CD4-positive, alpha-beta T cell (primary cell): ENCODE results near the gene ETNPPL. TPM values are rescaled to one million over a fixed set of nuclear protein-coding genes. Genes with fewer than 3 reads are reported as not detected.
A peak's percentile ranks its signal among the peaks of the same experiment; 100 is the strongest.

Experiments used
- ATAC-seq: fragments of 200-7000 bp; cut with Tn5 transposase; one replicate; pipeline ENCODE4 v1.10.0; 2022; ENCODE audit warnings: mild to moderate bottlenecking; ENCODE audit not compliant: poor library complexity
- CTCF ChIA-PET: fragments of 350-600 bp; sonication (Branson Sonifier 250); formaldehyde crosslinking; loops from one replicate; lab custom pipeline; 2021; ENCODE audit warnings: antibody characterized with exemption, inconsistent platforms; lab: Charles Lee
- POLR2A ChIA-PET: fragments of 350-600 bp; sonication (Branson Sonifier 250); formaldehyde crosslinking; loops from one replicate; lab custom pipeline; 2021; ENCODE audit warnings: antibody characterized with exemption, inconsistent platforms; lab: Charles Lee
- DNase-seq, 14 experiments: peaks; one replicate each; pipeline ENCODE4 v3.0.0-alpha.2; 2013 to 2020; ENCODE audit warnings: mixed read lengths in 2 of 14
- H3K27ac ChIP-seq, 2 donors: one replicate each; pipeline versions ENCODE4 v1.5.1 to v1.7.0; 2013; ENCODE audit warnings: low read length in 2 of 2, low read depth in 1 of 2, mild to moderate bottlenecking in 1 of 2
- H3K27me3 ChIP-seq, 2 experiments: 1 replicate in 1 of 2; 2 replicates in 1 of 2; pipeline versions ENCODE4 v1.6.1 to v1.7.0; 2013; ENCODE audit warnings: low read length in 2 of 2, control low read depth in 1 of 2, mild to moderate bottlenecking in 1 of 2, moderate library complexity in 1 of 2; ENCODE audit not compliant: insufficient read depth in 2 of 2, control insufficient read depth in 1 of 2
- H3K36me3 ChIP-seq: one replicate; pipeline ENCODE4 v1.6.1; 2013; ENCODE audit warnings: low read length, control low read depth; ENCODE audit not compliant: insufficient read depth
- H3K4me1 ChIP-seq: one replicate; pipeline ENCODE4 v1.6.1; 2013; ENCODE audit warnings: low read length, control low read depth; ENCODE audit not compliant: insufficient read depth
- H3K4me3 ChIP-seq: one replicate; pipeline ENCODE4 v1.5.1; 2013; ENCODE audit warnings: mild to moderate bottlenecking, low read length, moderate library complexity
- H3K9me3 ChIP-seq, 2 experiments: 1 replicate in 1 of 2; 2 replicates in 1 of 2; pipeline versions ENCODE4 v1.6.1 to v1.7.0; 2013; ENCODE audit warnings: low read length in 2 of 2, mild to moderate bottlenecking in 2 of 2, control low read depth in 1 of 2, moderate library complexity in 1 of 2; ENCODE audit not compliant: control insufficient read depth in 1 of 2, insufficient read depth in 1 of 2
- H3K27ac Mint-ChIP-seq: one replicate; pipeline ENCODE4 v1.8.0; 2020; ENCODE audit warnings: mixed read lengths
- H3K27me3 Mint-ChIP-seq: one replicate; pipeline ENCODE4 v1.8.0; 2021; ENCODE audit warnings: mixed read lengths
- H3K36me3 Mint-ChIP-seq: one replicate; pipeline ENCODE4 v1.8.0; 2021; ENCODE audit warnings: low read depth, mixed read lengths
- H3K4me1 Mint-ChIP-seq: one replicate; pipeline ENCODE4 v1.8.0; 2021; ENCODE audit warnings: low read depth, mixed read lengths
- H3K4me3 Mint-ChIP-seq: one replicate; pipeline ENCODE4 v1.8.0; 2020; ENCODE audit warnings: mild to moderate bottlenecking, mixed read lengths
- H3K9me3 Mint-ChIP-seq: one replicate; pipeline ENCODE4 v1.8.0; 2020; ENCODE audit warnings: mixed read lengths
- intact Hi-C, 2 experiments: fragments of 100-400 bp; cut with DNase I in 1 of 2; cut with micrococcal nuclease in 1 of 2; formaldehyde crosslinking; loops; one replicate each; pipeline versions ENCODE4 v1.15.1 to v1.9.0; 2023 to 2025; cut with DNase I, micrococcal nuclease
- total RNA-seq, 174 experiments: library from RNA in 2 of 174; stranded (reverse) in 2 of 174; gene quantifications; one replicate each; pipeline ENCODE4 v1.2.3 and lab custom pipeline; 2021 to 2026
- TF ChIP-seq, protein P1 (sequence below): fragments of 200-600 bp; IDR thresholded peaks from one replicate; pipeline ENCODE4 v1.8.0; 2022; ENCODE audit warnings: antibody characterized with exemption, mild to moderate bottlenecking

ETNPPL gene
- total RNA-seq, 2 experiments from 2014 or later, result not detected

- intact Hi-C loops, result no loop called here
- Mint-ChIP-seq H3K27ac (peak overlapping the region; percentile 51), H3K36me3 (no peaks in the 10 kb centered on the region), H3K4me3 (no peak overlapping the region), H3K4me1 (peaks cover 29% of the 10 kb centered on the region), H3K9me3 (no peaks in the 10 kb centered on the region), H3K27me3 (no peaks in the 10 kb centered on the region)
- TF ChIP-seq, protein P1, sequence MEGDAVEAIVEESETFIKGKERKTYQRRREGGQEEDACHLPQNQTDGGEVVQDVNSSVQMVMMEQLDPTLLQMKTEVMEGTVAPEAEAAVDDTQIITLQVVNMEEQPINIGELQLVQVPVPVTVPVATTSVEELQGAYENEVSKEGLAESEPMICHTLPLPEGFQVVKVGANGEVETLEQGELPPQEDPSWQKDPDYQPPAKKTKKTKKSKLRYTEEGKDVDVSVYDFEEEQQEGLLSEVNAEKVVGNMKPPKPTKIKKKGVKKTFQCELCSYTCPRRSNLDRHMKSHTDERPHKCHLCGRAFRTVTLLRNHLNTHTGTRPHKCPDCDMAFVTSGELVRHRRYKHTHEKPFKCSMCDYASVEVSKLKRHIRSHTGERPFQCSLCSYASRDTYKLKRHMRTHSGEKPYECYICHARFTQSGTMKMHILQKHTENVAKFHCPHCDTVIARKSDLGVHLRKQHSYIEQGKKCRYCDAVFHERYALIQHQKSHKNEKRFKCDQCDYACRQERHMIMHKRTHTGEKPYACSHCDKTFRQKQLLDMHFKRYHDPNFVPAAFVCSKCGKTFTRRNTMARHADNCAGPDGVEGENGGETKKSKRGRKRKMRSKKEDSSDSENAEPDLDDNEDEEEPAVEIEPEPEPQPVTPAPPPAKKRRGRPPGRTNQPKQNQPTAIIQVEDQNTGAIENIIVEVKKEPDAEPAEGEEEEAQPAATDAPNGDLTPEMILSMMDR, result no peak
- peak in 2 of 14 experiments; percentile 5 to 19 for DNase-seq
- no peaks in the 10 kb centered on the region for H3K36me3 ChIP-seq
- no peaks in the 10 kb centered on the region for H3K9me3 ChIP-seq
- peak overlapping the region in 1 of 2 donors; percentile 4 for H3K27ac ChIP-seq
- POLR2A ChIA-PET, result no interaction called here
- H3K4me3 ChIP-seq, result no peak overlapping the region
- no peaks in the 10 kb centered on the region for H3K27me3 ChIP-seq
- no peak for ATAC-seq
- peaks cover 18% of the 10 kb centered on the region for H3K4me1 ChIP-seq
- CTCF ChIA-PET, result no interaction called here
Measured at GRCh38 chr4:108702960-108703359, 59.9 kb downstream of the ETNPPL start.

- Mint-ChIP-seq H3K36me3 (no peaks in the 10 kb centered on the region), H3K27ac (no peak overlapping the region), H3K4me3 (no peak overlapping the region), H3K4me1 (peaks cover 29% of the 10 kb centered on the region), H3K27me3 (no peaks in the 10 kb centered on the region), H3K9me3 (no peaks in the 10 kb centered on the region)
- Histone ChIP-seq H3K27me3 (no peaks in the 10 kb centered on the region), H3K36me3 (no peaks in the 10 kb centered on the region), H3K4me3 (no peak overlapping the region), H3K27ac (no peak overlapping the region), H3K4me1 (peaks cover 18% of the 10 kb centered on the region), H3K9me3 (no peaks in the 10 kb centered on the region)
- ATAC-seq (no peak), DNase-seq (no peak)
- TF ChIP-seq, protein P1, result no peak
- POLR2A ChIA-PET, result no interaction called here
- CTCF ChIA-PET, result no interaction called here
- intact Hi-C loops, result no loop called here
Measured at GRCh38 chr4:108700081-108700757, 62.6 kb downstream of the ETNPPL start.

DNA sequence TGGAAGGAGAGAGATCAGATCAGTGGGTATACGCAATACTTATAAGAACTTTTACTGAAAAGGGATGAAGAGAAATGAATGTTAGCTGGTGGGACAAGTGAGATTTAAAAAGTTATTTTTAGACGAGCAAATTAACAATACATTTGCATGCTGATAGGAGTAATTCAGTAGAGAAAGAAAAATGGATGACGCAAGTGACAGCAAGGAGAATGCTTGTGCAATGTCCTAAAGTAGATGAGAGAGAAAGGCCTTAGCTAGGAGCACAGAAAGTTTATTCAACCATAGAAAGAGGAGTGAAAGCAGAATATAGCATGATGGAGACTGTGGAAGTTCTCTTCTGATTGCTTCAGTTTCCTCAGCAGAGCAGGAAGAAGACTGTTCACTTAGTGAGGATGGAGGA lies 66.7 kb downstream of the ETNPPL start:
- Mint-ChIP-seq H3K4me3 (no peak overlapping the region), H3K36me3 (no peaks in the 10 kb centered on the region), H3K4me1 (peaks cover 10% of the 10 kb centered on the region), H3K9me3 (no peaks in the 10 kb centered on the region), H3K27ac (no peak overlapping the region), H3K27me3 (no peaks in the 10 kb centered on the region)
- POLR2A ChIA-PET, result no interaction called here
- TF ChIP-seq, protein P1, result no peak
- no peak overlapping the region for H3K27ac ChIP-seq
- no peaks in the 10 kb centered on the region for H3K36me3 ChIP-seq
- no peaks in the 10 kb centered on the region for H3K9me3 ChIP-seq
- intact Hi-C loops, result no loop called here
- peaks cover 0 to 3% of the 10 kb centered on the region in 2 experiments for H3K27me3 ChIP-seq
- H3K4me1 ChIP-seq, result peaks cover 5% of the 10 kb centered on the region
- DNase-seq, result no peak
- H3K4me3 ChIP-seq, result no peak overlapping the region
- CTCF ChIA-PET, result no interaction called here
- ATAC-seq, result no peak
